Measurements from ENCODE around the gene C6orf15.

GRCh38 chr6:31158863-31159855, 46.8 kb upstream of the C6orf15 start:
- TF ChIP-seq CTCF (IDR thresholded peaks at IDR 0.05) = peak; percentile 24
- TF ChIP-seq EZH2 (IDR thresholded peaks at IDR 0.05) = no peak
